ENCODE measurements around the gene FGF3. TPM values are rescaled to one million over a fixed set of nuclear protein-coding genes. Genes with fewer than 3 reads are reported as not detected.
A peak's percentile ranks its signal among the peaks of the same experiment; 100 is the strongest.

Gene FGF3
- total RNA-seq, 1 donor from 2014 or later, result not detected

DNA sequence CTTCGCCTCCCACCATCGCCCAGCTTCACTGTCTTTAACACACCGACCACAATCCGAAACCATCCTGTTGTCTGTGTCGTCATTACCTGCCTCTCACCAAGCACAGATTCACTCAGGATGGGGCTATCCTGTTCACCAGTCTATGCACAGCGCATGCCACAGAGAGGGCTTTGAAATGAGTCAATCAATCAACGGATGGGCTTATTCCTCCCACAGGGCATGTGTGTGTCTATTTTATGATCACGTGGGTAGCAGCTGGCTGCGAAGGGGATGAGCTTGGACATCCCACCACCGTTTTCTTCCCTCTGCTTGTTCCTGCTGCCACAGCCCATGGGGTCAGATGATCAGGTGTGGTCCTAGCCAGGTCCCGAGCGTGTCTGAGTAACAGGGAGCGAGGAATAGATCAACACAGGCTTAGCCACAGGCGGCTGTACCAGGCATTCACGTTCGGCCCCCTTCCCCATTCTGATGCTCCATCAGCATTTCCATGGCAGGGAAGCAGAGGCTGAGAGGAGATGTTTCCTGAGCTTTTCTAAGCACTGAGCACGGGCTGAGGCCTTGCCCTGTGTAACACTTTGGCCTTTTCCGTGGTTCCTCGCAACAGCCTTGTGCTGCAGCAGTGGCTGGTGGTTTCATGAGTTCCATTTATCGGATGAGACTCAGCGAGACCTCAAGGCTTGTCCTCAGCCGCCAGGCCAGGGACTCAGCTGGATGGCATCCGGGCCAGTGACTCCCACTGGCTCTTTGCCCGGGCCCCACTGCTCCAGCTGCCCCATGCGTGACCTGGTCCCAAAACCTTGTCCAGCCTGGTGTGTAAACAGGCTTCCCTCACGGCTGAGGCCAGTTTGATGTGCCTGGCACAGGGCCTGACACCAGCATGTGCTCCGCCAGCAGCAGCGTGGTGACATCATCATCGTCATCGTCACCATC, 48.1 kb upstream of the FGF3 start:
- no peak overlapping the region for H2AFZ ChIP-seq (replicated peaks)
- no peaks in the 10 kb centered on the region for H4K20me1 ChIP-seq (ENCODE audit: low read depth)
- no peak overlapping the region for H3K27ac ChIP-seq
- H3K4me1 ChIP-seq, result peaks cover 26% of the 10 kb centered on the region
- H3K4me2 ChIP-seq, result no peak overlapping the region
- no peaks in the 10 kb centered on the region for H3K36me3 ChIP-seq
- H3K4me3 ChIP-seq, result no peak overlapping the region
- H3K79me2 ChIP-seq (ENCODE audit: low read depth), result no peaks in the 10 kb centered on the region
- H3F3A ChIP-seq (ENCODE audit: low read depth), result peaks cover 14% of the 10 kb centered on the region
- Mint-ChIP-seq H3K36me3 (no peaks in the 10 kb centered on the region), H3K9me3 (no peaks in the 10 kb centered on the region), H3K4me3 (no peak overlapping the region), H3K27me3 (ENCODE audit: insufficient read depth, low read depth) (peaks cover 25% of the 10 kb centered on the region), H3K27ac (peak overlapping the region; percentile 66), H3K4me1 (peaks cover 55% of the 10 kb centered on the region)
- no peak overlapping the region for H3K9ac ChIP-seq
- TF ChIP-seq EZH2 (IDR thresholded peaks at IDR 0.05), result no peak
- no peak for TF ChIP-seq EZH2phosphoT487 (IDR thresholded peaks at IDR 0.05)
- TF ChIP-seq, protein P1, sequence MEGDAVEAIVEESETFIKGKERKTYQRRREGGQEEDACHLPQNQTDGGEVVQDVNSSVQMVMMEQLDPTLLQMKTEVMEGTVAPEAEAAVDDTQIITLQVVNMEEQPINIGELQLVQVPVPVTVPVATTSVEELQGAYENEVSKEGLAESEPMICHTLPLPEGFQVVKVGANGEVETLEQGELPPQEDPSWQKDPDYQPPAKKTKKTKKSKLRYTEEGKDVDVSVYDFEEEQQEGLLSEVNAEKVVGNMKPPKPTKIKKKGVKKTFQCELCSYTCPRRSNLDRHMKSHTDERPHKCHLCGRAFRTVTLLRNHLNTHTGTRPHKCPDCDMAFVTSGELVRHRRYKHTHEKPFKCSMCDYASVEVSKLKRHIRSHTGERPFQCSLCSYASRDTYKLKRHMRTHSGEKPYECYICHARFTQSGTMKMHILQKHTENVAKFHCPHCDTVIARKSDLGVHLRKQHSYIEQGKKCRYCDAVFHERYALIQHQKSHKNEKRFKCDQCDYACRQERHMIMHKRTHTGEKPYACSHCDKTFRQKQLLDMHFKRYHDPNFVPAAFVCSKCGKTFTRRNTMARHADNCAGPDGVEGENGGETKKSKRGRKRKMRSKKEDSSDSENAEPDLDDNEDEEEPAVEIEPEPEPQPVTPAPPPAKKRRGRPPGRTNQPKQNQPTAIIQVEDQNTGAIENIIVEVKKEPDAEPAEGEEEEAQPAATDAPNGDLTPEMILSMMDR (IDR thresholded peaks at IDR 0.05), result no peak
- no peak for DNase-seq (ENCODE audit: low spot score)
- no peaks in the 10 kb centered on the region for H3K27me3 ChIP-seq
- H3K9me3 ChIP-seq (ENCODE audit: low read depth), result no peaks in the 10 kb centered on the region

DNA sequence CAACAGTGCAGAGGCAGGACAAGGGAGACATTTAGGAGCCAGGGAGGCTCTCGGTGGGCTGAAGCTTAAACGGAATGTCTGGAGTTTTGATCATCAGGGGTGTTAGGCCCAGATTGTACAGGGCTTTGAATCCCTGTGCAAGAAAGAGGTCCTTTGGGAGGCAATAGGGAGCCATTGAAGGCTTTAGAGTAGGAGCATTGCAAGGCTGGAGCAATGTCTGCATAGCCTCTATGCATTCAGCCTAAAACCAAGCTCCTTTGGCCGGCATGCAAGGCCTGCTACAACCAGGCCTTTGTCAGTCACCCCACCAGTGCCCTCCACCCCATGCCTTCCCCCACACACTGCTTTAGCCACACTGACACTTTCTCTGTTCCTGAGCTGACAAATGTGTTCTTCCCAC, 47.4 kb upstream of the FGF3 start:
- Histone ChIP-seq H2AFZ (replicated peaks) (no peak overlapping the region), H3K4me3 (no peak overlapping the region), H3K4me1 (peaks cover 26% of the 10 kb centered on the region), H3K36me3 (no peaks in the 10 kb centered on the region), H3K27ac (no peak overlapping the region), H3F3A (ENCODE audit: low read depth) (peaks cover 14% of the 10 kb centered on the region), H3K79me2 (ENCODE audit: low read depth) (no peaks in the 10 kb centered on the region), H3K9me3 (ENCODE audit: low read depth) (no peaks in the 10 kb centered on the region), H3K4me2 (no peak overlapping the region), H3K9ac (no peak overlapping the region), H3K27me3 (no peaks in the 10 kb centered on the region), H4K20me1 (ENCODE audit: low read depth) (no peaks in the 10 kb centered on the region)
- Mint-ChIP-seq H3K27me3 (ENCODE audit: insufficient read depth, low read depth) (peaks cover 18% of the 10 kb centered on the region), H3K9me3 (no peaks in the 10 kb centered on the region), H3K4me3 (no peak overlapping the region), H3K36me3 (no peaks in the 10 kb centered on the region), H3K4me1 (peaks cover 55% of the 10 kb centered on the region), H3K27ac (peak overlapping the region; percentile 87)
- no peak for DNase-seq (ENCODE audit: low spot score)
- TF ChIP-seq, protein P1 (IDR thresholded peaks at IDR 0.05), result no peak
- TF ChIP-seq EZH2phosphoT487 (IDR thresholded peaks at IDR 0.05), result no peak
- TF ChIP-seq EZH2 (IDR thresholded peaks at IDR 0.05), result no peak

DNA sequence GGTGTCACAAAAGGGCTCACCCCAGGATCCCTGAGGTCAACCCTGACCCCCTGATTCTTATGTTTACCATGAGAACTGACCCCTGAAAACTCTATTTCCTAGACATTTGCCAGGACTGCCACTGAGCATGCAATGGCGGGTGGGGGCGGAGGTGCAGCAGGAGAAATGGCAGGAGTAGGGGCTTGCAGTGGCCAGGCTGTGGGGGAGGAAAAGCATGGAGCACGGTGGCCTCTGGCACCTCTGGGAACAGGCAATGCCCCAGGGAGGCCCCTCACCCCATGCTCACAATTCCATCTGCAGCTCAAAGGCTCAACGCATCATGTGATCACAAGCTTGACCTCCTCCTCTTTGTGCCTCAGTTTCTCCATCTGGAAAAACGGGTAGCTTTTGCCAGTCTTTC, 46.5 kb upstream of the FGF3 start:
- no peak overlapping the region for H3K4me2 ChIP-seq
- Mint-ChIP-seq H3K27ac (peak overlapping the region; percentile 87), H3K4me3 (no peak overlapping the region), H3K4me1 (peaks cover 55% of the 10 kb centered on the region), H3K27me3 (ENCODE audit: insufficient read depth, low read depth) (peaks cover 18% of the 10 kb centered on the region), H3K9me3 (no peaks in the 10 kb centered on the region), H3K36me3 (no peaks in the 10 kb centered on the region)
- H3K9me3 ChIP-seq (ENCODE audit: low read depth), result no peaks in the 10 kb centered on the region
- TF ChIP-seq EZH2 (IDR thresholded peaks at IDR 0.05) (no peak), EZH2phosphoT487 (IDR thresholded peaks at IDR 0.05) (no peak)
- TF ChIP-seq, protein P1 (IDR thresholded peaks at IDR 0.05), result no peak
- H3K4me1 ChIP-seq, result peaks cover 26% of the 10 kb centered on the region
- no peak overlapping the region for H2AFZ ChIP-seq (replicated peaks)
- no peak overlapping the region for H3K4me3 ChIP-seq
- no peaks in the 10 kb centered on the region for H3K36me3 ChIP-seq
- no peak for DNase-seq (ENCODE audit: low spot score)
- no peaks in the 10 kb centered on the region for H3K79me2 ChIP-seq (ENCODE audit: low read depth)
- no peak overlapping the region for H3K27ac ChIP-seq
- H4K20me1 ChIP-seq (ENCODE audit: low read depth), result no peaks in the 10 kb centered on the region
- H3K27me3 ChIP-seq, result no peaks in the 10 kb centered on the region
- H3F3A ChIP-seq (ENCODE audit: low read depth), result peaks cover 14% of the 10 kb centered on the region
- H3K9ac ChIP-seq, result no peak overlapping the region

Data from neural progenitor cell (in vitro differentiated cells).